Muscle of leg (tissue), 11 donors: Measurements from ENCODE around the gene NSDHL. TPM values are rescaled to one million over a fixed set of nuclear protein-coding genes. Genes with fewer than 3 reads are reported as not detected.
A peak's percentile ranks its signal among the peaks of the same experiment; 100 is the strongest.

ENCODE experiments used
- DNase-seq: peaks from one replicate; pipeline ENCODE4 v3.0.0; 2013
- H3K27ac ChIP-seq: one replicate; pipeline ENCODE4 v1.5.1; 2013; ENCODE audit warnings: mild to moderate bottlenecking, low read length, control low read depth
- H3K27me3 ChIP-seq: one replicate; pipeline ENCODE4 v1.6.1; 2013; ENCODE audit warnings: low read length; ENCODE audit not compliant: control insufficient read depth, insufficient read depth
- H3K36me3 ChIP-seq: one replicate; pipeline ENCODE4 v1.6.1; 2013; ENCODE audit warnings: low read length; ENCODE audit not compliant: control insufficient read depth, insufficient read depth
- H3K4me1 ChIP-seq: one replicate; pipeline ENCODE4 v1.6.1; 2013; ENCODE audit warnings: low read length; ENCODE audit not compliant: control insufficient read depth, insufficient read depth
- H3K4me3 ChIP-seq: one replicate; pipeline ENCODE4 v1.5.1; 2013; ENCODE audit warnings: low read length, control low read depth
- H3K9me3 ChIP-seq: replicated peaks from 2 replicates; pipeline ENCODE4 v1.6.1; 2013; ENCODE audit warnings: low read depth, low read length; ENCODE audit not compliant: control insufficient read depth
- whole genome bisulfite sequencing: methylation state at CpG from one replicate; pipeline ENCODE4 v1.1.5; 2013; ENCODE audit warnings: missing lambda C conversion rate; ENCODE audit not compliant: insufficient coverage; 5-methylcytosine and 5-hydroxymethylcytosine counted together
- polyA plus RNA-seq, 8 donors: library from polyadenylated mRNA; unstranded; fragments of 120-200 nt; gene quantifications; one replicate each; pipeline versions ENCODE4 v1.2.1 to v1.2.3, GENCODE V29; 2013; ENCODE audit warnings: inconsistent platforms in 1 of 8, low replicate concordance in 1 of 8; ENCODE audit not compliant: insufficient read length in 8 of 8, insufficient read depth in 1 of 8
- total RNA-seq: library from RNA; stranded (reverse); fragments of 120-200 nt; gene quantifications from one replicate; pipeline ENCODE4 v1.2.4, GENCODE V29; 2013

Gene NSDHL
- total and polyA plus RNA-seq, 9 donors = 6.8 to 18.1 (median 13.5) TPM

GRCh38 chrX:152886716-152887115 is 55.9 kb downstream of the NSDHL start:
- no peaks in the 10 kb centered on the region for H3K36me3 ChIP-seq
- H3K4me3 ChIP-seq = no peak overlapping the region
- H3K9me3 ChIP-seq = no peaks in the 10 kb centered on the region
- WGBS = 38% methylated on average over 2 of the region's 3 CpGs
- peaks cover 21% of the 10 kb centered on the region for H3K27me3 ChIP-seq
- no peaks in the 10 kb centered on the region for H3K4me1 ChIP-seq
- H3K27ac ChIP-seq = no peak overlapping the region
- no peak for DNase-seq

GRCh38 chrX:152892499-152892898 is 61.6 kb downstream of the NSDHL start:
- Histone ChIP-seq H3K27me3 (peaks cover 31% of the 10 kb centered on the region), H3K36me3 (no peaks in the 10 kb centered on the region), H3K4me3 (no peak overlapping the region), H3K4me1 (peaks cover 11% of the 10 kb centered on the region), H3K9me3 (no peaks in the 10 kb centered on the region), H3K27ac (no peak overlapping the region)
- WGBS = 60% methylated on average over 2 of the region's 4 CpGs
- DNase-seq = no peak

DNA sequence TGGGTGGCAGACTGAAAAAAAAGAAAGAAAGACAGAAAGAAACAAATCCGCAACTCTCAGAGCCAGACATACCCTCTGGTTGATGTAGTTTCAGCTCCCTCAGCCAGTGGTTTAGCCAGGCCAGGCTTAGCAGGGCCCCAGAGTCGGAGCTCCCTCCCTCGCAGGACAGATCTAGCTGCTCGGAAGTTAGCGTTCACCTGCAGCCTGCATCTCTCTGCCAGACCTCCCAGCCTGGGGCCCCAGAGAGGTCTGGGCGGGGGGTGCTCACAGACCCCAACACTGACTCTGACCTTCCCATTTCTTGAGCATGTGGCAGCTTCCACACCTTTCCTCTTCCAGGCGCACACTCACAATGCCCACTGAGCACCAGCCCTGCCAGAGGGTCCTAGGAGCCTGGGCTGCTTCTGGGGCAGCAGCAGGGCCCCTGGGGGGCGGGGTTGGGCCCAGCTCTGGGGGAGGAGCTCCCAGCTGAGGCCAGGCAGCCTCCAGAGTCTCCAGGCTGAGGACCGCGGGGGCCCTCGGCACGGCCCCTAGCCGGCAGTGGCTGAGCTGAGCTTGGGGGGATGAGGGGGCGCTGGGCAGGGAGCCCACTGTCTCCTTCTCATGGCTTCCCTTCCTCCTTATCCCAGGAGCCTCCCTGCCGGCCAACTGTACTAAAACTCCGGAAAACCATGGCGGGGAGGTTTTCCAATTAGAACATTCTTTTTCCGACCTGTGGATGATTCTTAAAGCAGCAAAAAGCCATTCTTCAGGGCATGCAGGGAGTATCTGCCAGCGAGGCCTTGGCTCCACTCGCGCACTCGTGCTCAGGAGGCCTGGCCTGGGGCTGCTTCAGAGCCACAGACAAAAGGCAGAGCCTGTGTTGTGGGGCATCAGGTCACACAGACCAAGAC is 62.4 kb downstream of the NSDHL start:
- H3K27me3 ChIP-seq = peaks cover 31% of the 10 kb centered on the region
- WGBS = 50% methylated on average over 17 of the region's 22 CpGs
- peak; percentile 78 for DNase-seq

GRCh38 chrX:152893980-152894610 is 63.2 kb downstream of the NSDHL start:
- DNase-seq = no peak
- Histone ChIP-seq H3K4me1 (peaks cover 11% of the 10 kb centered on the region), H3K36me3 (no peaks in the 10 kb centered on the region), H3K4me3 (no peak overlapping the region), H3K9me3 (no peaks in the 10 kb centered on the region), H3K27ac (peak overlapping the region; percentile 62), H3K27me3 (peaks cover 36% of the 10 kb centered on the region)
- WGBS = 84% methylated on average over 3 of the region's 9 CpGs

More for the DNA sequence above, 62.4 kb downstream of the NSDHL start:
- no peaks in the 10 kb centered on the region for H3K36me3 ChIP-seq
- H3K4me3 ChIP-seq = no peak overlapping the region
- H3K4me1 ChIP-seq = peaks cover 11% of the 10 kb centered on the region
- peak overlapping the region; percentile 62 for H3K27ac ChIP-seq
- no peaks in the 10 kb centered on the region for H3K9me3 ChIP-seq

DNA sequence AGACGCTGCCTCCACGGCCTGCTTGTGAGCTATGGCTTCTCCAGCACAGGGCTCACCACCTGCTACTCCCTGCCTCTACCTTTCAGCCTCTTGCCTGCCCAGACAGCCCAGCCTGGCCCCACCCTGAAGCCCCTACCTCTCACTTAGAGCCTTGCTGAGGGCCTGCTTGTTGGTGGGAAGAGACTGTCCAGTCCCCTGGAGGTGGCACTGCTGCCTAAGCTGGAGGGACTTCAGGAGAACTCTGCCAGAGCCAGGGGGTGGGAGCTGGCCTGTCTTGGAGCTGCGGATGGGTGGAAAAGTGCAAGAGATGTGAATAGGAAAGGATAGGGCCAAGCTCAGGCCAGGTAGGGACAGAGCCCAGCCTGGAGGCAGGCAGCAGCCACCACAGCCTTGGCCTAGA is 64.3 kb downstream of the NSDHL start:
- no peak for DNase-seq
- no peak overlapping the region for H3K4me3 ChIP-seq
- no peaks in the 10 kb centered on the region for H3K9me3 ChIP-seq
- peaks cover 38% of the 10 kb centered on the region for H3K27me3 ChIP-seq
- peaks cover 11% of the 10 kb centered on the region for H3K4me1 ChIP-seq
- no peaks in the 10 kb centered on the region for H3K36me3 ChIP-seq
- WGBS = 69% methylated on average over 3 of the region's 3 CpGs
- no peak overlapping the region for H3K27ac ChIP-seq

- Histone ChIP-seq H3K4me1 (peaks cover 11% of the 10 kb centered on the region), H3K4me3 (no peak overlapping the region), H3K36me3 (no peaks in the 10 kb centered on the region), H3K27ac (no peak overlapping the region), H3K9me3 (no peaks in the 10 kb centered on the region), H3K27me3 (peaks cover 40% of the 10 kb centered on the region)
- WGBS = 67% methylated on average over 7 of the region's 8 CpGs
- DNase-seq = no peak
Observed at GRCh38 chrX:152895724-152896420, 65.0 kb downstream of the NSDHL start.

DNA sequence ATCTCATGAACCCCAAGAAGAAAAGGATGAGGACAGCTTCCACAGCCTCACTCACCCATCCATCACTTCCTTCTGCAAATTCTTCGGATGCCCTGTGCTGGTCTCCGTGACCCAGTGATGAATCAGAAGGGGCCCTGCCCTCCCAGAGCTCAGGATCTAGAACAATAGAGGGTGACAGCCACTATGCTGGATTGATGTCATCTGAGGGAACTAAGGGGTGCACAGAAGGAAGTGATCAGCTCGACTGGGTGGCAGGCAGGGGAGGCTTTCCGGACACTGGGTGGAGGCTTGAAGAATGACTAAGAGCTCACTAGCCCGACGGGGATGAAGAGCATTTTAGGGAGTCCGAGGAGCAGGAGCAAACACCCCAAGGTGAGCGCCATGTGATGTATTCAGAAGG is 65.6 kb downstream of the NSDHL start:
- Histone ChIP-seq H3K36me3 (no peaks in the 10 kb centered on the region), H3K9me3 (no peaks in the 10 kb centered on the region), H3K27me3 (peaks cover 35% of the 10 kb centered on the region), H3K4me1 (peaks cover 11% of the 10 kb centered on the region), H3K4me3 (no peak overlapping the region), H3K27ac (no peak overlapping the region)
- no peak for DNase-seq
- 72% methylated on average over 7 of the region's 8 CpGs for WGBS

GRCh38 chrX:152897222-152898131 is 66.6 kb downstream of the NSDHL start, which contains the start of gene ZNF185:
Gene ZNF185, plus strand, starts transcription at chrX:152898067. Its CDS starts 16,423 bp downstream, at chrX:152914490.
- Histone ChIP-seq H3K4me3 (peak within 1 kb of the TSS; percentile 30), H3K27me3 (peaks cover 32% of the 10 kb centered on the region)

DNA sequence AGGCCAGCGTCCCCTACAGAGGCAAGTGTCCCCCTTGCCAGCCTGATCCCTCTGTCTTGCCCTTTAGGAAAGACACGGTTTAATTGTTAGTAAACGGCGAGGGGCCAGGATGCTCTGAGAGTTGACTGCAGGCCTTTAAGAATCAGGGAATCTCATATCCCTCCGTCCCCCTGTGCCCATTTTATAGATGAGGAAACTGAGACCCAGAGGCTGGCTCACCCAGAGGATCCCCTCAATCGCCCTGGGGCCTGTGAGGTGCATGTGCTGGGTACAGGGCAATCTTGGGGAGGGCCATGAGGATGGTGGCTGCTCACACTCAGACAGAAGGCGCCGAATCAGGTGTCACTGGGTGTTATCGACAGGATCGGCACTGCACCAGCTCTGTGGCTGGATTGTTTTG is 67.6 kb downstream of the NSDHL start:
- Histone ChIP-seq H3K27me3 (peaks cover 29% of the 10 kb centered on the region), H3K36me3 (no peaks in the 10 kb centered on the region), H3K4me1 (peaks cover 7% of the 10 kb centered on the region), H3K9me3 (no peaks in the 10 kb centered on the region), H3K4me3 (peak overlapping the region; percentile 25), H3K27ac (no peak overlapping the region)
- DNase-seq = no peak
- WGBS = 68% methylated on average over 7 of the region's 10 CpGs

More at GRCh38 chrX:152897222-152898131, 66.6 kb downstream of the NSDHL start, which contains the start of gene ZNF185:
- H3K27ac ChIP-seq = peak within 1 kb of the TSS; percentile 13
- 28% methylated on average over 52 of the region's 64 CpGs for WGBS
- DNase-seq = peak; percentile 83
- H3K4me1 ChIP-seq = peaks cover 11% of the 10 kb centered on the region
- H3K36me3 ChIP-seq = no peaks in the 10 kb centered on the region
- no peaks in the 10 kb centered on the region for H3K9me3 ChIP-seq
